HG03378 (cell line): ENCODE results near the gene CDON.
"Not testable (repeated sequence)": the region's sequence is repeated elsewhere in the genome, so short reads cannot be mapped to it uniquely, and the experiment has no call there.

Experiments
- ATAC-seq: cut with Tn5 transposase; IDR thresholded peaks from one replicate; pipeline ENCODE4 v1.9.1; 2021; ENCODE audit warnings: mild to moderate bottlenecking, moderate library complexity; ENCODE audit not compliant: unreplicated experiment

Gene CDON

GRCh38 chr11:125925804-125926203 lies 136.9 kb downstream of the CDON start:
- no peak for ATAC-seq

DNA sequence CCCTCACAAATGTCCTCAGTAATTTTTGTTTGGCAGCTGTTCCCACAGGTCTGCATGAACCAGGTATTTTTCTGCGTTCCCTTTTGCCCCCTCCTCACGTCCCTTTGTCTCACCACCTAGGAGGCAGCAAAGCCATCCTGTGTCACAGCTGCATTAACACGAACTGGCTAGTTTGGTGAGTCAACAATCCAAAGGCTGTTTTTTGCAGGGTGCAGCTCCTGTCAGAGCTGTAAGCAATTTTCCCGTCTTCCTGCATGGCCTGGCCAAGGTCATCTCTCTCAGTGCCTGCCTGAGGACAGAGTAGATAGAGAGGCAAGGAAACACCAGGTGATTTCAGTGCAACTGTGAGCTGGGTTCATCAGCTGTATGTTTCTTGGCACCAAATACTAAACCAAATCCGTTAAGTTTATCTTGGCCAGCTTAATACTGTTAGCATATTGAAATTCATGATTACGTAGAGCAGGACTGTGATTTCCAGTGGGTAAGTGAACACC lies 137.4 kb downstream of the CDON start:
- ATAC-seq: no peak

- ATAC-seq: no peak
Observed at GRCh38 chr11:125924384-125925007, 138.2 kb downstream of the CDON start.

GRCh38 chr11:125923633-125924032 lies 139.0 kb downstream of the CDON start:
- no peak for ATAC-seq

GRCh38 chr11:125923012-125923579 lies 139.6 kb downstream of the CDON start:
- no peak for ATAC-seq

GRCh38 chr11:125922156-125922555 lies 140.5 kb downstream of the CDON start:
- no peak for ATAC-seq

GRCh38 chr11:125921042-125921441 lies 141.6 kb downstream of the CDON start:
- no peak for ATAC-seq

- ATAC-seq: no peak
Observed at GRCh38 chr11:125918140-125918840, 144.4 kb downstream of the CDON start.

GRCh38 chr11:125916683-125917347 lies 145.9 kb downstream of the CDON start:
- ATAC-seq: no peak

- not testable (repeated sequence) for ATAC-seq
Observed at GRCh38 chr11:125914601-125915000, 148.1 kb downstream of the CDON start.

GRCh38 chr11:125910226-125910849 lies 152.3 kb downstream of the CDON start:
- no peak for ATAC-seq
